NCI-H146 treated with DMSO at 0.1 percent for 48 hours (cell line): ENCODE data around the gene PPP2R2B.
A peak's percentile ranks its signal among the peaks of the same experiment; 100 is the strongest.
"Not testable (repeated sequence)": the region's sequence is repeated elsewhere in the genome, so short reads cannot be mapped to it uniquely, and the experiment has no call there.

ENCODE experiments used
- DNase-seq: peaks from one replicate; lab custom pipeline; 2025; ENCODE audit not compliant: unreplicated experiment; lab: John Stamatoyannopoulos, UW

Gene PPP2R2B

GRCh38 chr5:146623666-146624065 lies 254.9 kb downstream of the PPP2R2B start:
- DNase-seq, result peak; percentile 83

GRCh38 chr5:146623009-146623408 lies 255.5 kb downstream of the PPP2R2B start:
- DNase-seq, result no peak

DNA sequence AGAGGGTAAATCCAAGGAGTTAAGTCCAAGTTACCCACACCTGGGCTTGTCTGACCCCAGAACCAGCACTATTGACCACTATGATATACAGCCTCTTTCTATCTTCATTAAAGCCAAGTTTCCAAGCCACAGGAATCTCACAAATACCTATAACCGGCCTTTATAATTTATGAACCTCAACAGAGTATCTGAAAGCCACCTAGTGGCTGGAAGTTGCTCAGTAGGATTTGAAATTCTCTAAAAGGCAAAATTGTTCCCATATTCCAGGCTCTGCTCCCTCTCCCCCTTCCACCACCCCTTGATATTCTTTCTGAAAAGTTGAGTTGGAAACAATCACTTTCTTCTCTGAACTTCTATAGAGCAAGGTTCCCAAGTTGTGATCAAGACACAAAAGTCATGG lies 256.2 kb downstream of the PPP2R2B start:
- no peak for DNase-seq

GRCh38 chr5:146620669-146621051 lies 257.9 kb downstream of the PPP2R2B start:
- DNase-seq, result peak; percentile 93

DNA sequence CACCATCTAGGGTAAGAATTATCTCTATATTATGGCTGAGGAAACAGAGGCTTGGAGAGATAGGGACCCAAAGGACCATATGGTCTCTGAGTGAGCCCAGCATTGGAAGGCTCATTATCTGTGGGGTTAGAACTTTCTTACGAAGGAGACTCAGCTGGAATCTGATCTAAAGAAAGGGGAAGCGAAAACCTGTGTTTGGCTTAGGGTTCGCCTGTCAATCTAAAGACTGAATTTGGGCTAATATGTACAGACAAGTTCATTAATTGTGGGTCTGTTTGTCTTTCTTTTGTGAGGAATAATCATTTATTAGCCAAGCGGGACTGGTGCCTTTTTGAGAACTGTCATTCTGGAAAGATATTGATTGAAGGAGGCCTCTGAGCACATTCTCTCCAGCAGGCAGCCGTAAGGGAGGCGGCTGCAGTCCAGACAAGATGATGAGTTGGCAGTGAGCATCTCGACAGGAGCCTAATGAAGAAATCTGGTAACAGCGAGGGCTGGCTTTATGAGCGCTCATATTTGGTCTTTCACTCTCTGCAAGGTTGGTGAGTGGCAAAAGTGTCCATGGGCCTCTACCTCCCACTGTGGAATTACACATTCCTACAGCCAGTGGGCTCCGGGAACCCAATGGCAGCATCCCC lies 258.4 kb downstream of the PPP2R2B start:
- DNase-seq, result peak; percentile 33

- no peak for DNase-seq
Observed at GRCh38 chr5:146618434-146618833, 260.1 kb downstream of the PPP2R2B start.

DNA sequence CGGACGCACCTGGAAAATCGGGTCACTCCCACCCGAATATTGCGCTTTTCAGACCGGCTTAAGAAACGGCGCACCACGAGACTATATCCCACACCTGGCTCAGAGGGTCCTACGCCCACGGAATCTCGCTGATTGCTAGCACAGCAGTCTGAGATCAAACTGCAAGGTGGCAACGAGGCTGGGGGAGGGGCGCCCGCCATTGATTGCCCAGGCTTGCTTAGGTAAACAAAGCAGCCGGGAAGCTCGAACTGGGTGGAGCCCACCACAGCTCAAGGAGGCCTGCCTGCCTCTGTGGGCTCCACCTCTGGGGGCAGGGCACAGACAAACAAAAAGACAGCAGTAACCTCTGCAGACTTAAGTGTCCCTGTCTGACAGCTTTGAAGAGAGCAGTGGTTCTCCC lies 268.8 kb downstream of the PPP2R2B start:
- not testable (repeated sequence) for DNase-seq

DNA sequence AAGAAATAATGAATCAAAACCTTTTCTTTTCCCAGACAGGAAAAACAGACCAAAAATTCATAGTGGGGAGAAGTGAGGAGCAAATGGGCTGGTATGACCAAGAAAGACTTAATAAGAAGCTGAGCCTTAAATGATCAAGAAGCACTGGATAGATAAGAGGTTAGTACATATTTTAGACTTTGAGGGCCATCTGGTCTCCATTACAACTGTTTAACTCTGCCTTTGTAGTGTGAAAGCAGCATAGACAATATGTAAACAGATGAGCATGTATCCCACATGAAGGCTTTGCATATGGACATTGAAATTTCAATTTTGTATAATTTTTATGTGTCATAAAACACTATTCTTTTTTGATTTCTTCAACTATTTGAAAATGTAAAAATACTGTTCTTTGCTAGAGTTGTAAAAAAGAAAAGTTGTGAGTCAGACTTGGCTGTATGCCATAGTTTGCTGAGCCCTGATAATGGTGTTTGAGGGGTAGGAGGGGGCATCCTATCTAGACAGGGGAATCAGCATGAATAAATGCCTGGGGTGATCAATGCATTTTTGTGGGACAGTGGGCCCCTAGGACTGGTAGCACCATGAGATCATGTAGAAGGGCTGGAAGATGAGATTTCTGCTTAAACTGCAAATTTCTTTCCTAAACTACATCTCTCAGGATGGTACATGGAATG lies 270.8 kb downstream of the PPP2R2B start:
- no peak for DNase-seq

DNA sequence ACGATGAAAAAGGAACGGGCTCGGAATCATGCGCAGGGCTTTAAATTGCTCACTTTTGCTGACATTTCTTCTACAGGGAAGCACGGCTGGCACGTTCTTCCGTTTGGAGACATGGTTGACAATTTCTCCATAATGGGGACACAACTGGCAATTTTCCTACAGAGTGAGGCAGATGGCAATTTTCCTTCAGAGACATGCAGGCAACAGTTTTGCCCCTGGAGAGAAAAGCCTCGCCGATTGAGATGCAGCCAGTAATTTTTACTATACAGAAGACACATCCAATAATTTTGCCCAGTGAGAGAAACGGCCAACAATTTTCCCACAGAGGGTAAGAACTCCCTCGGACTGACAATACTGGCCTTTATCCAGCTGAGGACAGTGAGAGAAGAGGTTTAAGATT lies 271.7 kb downstream of the PPP2R2B start:
- DNase-seq, result no peak

DNA sequence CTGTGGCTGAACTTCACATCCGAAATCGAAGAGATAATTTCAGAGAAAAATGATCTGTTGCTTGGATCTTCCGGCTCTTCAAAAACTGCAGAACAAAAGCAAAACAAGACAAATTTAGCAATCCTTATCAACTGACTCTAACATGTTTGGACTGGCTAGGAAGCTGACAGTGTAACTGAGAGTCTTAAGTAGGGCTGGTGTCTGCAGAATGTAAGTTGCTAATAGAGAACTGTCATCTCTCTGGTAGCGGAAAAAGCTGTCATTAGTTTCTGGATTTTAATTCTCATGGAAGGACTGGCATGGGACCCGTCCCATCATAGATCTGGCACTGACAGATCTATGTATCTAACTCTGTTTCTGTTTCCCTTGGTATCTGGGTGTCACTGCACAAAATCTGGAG lies 278.2 kb downstream of the PPP2R2B start:
- no peak for DNase-seq

GRCh38 chr5:146599261-146599660 lies 279.3 kb downstream of the PPP2R2B start:
- DNase-seq, result no peak

GRCh38 chr5:146595088-146595487 lies 283.5 kb downstream of the PPP2R2B start:
- DNase-seq, result no peak

DNA sequence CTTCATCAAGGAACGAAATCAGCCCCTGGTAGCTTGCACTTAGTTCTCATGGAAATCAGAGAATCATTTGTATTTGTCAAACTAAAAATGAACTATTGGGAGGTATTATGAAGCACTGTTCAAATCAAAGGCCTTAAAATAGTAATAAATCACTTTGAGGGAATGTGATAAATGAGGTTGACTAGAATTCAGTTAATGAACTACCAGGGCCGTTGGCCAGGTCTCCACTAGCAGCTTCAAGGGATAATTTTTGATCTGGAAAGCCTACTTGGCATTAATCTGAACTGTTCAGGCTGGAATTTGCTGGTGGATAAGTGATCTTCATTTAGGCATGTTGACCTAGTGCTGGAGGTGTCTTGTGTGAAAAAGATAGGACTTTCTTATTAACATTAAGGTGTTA lies 286.2 kb downstream of the PPP2R2B start:
- DNase-seq, result no peak

DNA sequence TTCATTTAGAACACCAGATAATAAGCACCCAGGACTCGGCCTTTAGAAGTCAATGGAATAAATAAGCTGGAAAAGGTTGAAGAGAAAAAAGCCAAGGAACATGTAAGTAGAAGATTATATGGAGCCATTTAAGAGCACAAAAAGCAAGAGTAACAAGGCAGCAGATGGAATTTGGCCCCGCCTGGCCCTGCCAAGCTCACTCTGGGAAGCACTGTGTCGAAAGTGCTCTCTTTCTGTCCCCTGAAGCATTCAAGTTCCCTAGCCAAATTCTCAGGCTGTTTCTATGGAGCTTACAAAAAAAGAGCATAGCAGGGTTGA lies 289.6 kb downstream of the PPP2R2B start:
- DNase-seq, result no peak

GRCh38 chr5:146588331-146589027 lies 290.1 kb downstream of the PPP2R2B start:
- DNase-seq, result no peak

DNA sequence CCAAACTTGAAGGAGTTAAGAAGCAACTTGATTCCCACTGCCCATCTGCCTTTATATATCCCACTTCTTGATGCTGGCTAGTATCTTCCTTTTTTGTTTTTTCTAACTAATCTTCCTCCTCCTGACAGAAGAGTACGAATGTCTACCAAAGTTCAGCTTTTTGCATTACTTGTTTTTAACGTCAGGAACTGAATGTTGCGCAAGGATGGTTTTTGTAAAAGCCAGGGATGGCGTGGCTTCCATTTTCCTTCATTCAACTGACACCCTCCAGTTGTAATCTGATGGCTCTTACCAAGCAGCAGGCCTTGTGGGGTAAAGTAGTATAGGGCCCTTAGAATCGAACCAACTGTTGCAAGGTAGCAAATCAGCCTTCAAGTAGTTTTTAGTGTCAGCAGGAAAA lies 291.8 kb downstream of the PPP2R2B start:
- no peak for DNase-seq

- no peak for DNase-seq
Observed at GRCh38 chr5:146584750-146585149, 293.8 kb downstream of the PPP2R2B start.

GRCh38 chr5:146582051-146582596 lies 296.4 kb downstream of the PPP2R2B start:
- no peak for DNase-seq

DNA sequence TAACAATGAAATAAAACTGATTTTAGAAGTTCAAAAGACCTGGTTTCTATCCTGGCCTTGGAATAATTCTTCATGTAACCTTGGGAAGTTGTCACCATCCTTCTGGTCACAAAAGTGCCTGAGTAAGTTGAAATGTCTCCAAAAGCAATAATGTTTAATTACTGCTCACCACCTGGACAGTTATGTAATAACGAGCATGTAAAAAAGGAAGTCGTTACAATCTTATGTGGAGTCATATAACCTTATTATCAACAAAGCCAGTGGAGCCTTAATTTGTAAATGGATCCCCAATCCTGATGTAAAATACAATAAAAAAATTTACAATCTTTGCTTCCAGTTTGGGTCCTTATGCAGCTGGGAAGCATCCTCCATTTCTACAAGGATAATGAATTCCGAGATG lies 298.3 kb downstream of the PPP2R2B start:
- no peak for DNase-seq

- no peak for DNase-seq
Observed at GRCh38 chr5:146574713-146575112, 303.8 kb downstream of the PPP2R2B start.

DNA sequence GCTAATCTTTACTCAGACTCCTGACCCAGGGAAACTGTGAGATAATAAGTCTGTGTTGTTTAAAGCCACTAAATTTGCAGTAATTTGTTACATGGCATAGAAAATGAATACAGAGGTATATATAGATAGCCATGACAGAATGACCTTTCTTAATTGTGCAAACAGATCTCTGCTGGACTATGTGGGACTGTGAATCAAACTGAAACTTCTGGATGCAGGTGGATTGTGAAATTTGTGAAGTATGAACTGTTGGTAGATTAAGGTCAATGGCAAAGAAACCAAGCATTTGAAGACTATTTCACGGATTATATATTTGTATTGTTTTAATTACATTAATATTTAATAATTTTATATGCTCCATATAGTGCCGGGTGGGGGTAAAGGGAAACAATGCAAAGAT lies 310.4 kb downstream of the PPP2R2B start:
- DNase-seq, result no peak

DNA sequence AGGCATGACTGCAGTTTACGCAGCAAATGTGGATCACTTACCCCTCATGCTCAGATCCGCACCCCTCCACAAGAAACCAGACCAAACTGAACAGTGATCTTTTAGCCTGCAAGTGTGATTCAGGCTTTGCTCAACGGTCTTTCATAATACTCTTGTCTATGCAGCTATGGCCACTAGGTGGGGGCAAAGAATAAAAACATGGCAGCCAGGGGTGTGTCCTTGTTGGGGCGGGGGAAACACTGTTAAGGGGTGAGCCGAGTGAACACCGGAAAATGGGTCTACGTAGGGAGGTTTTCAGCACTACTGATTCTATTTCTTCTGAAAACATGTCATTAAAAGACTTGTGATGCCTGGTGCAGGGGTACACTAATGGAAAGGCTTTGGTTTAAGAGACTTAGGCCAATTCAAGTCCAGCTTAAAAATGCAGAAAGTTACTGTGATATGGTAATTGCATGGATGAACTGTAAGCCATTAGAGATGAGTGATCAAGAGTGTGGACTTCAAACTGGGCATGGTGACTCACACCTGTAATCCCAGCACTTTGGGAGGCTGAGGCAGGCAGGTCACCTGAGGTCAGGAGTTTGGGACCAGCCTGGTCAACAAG lies 312.7 kb downstream of the PPP2R2B start:
- DNase-seq, result peak; percentile 65
